GM12878 (cell line): ENCODE results near the gene TEX28.
"Not testable (repeated sequence)": the region's sequence is repeated elsewhere in the genome, so short reads cannot be mapped to it uniquely, and the experiment has no call there.

ENCODE experiments used
- CEBPZ ChIP-seq: fragments of 150-350 bp; IDR thresholded peaks from 2 replicates; pipeline ENCODE4 v1.6.1; 2016; ENCODE audit warnings: low read depth, low read length
- CTCF ChIP-seq, 3 experiments: IDR thresholded peaks in 2 of 3; conservative IDR thresholded peaks in 1 of 3; 2 replicates each; pipeline ENCODE4 v1.5.1; 2011; ENCODE audit warnings: low read depth in 3 of 3, low read length in 3 of 3, mild to moderate bottlenecking in 3 of 3, control low read depth in 2 of 3, moderate library complexity in 2 of 3, inconsistent platforms in 1 of 3, mixed read lengths in 1 of 3; ENCODE audit not compliant: control insufficient read depth in 2 of 3, insufficient read depth in 1 of 3; ENCODE audit errors: extremely low read depth in 1 of 3
- FOXK2 ChIP-seq: fragments of 450-650 bp; IDR thresholded peaks from 2 replicates; pipeline ENCODE4 v1.6.1; 2017; ENCODE audit warnings: mild to moderate bottlenecking, moderate library complexity
- NBN ChIP-seq: fragments of 450-650 bp; IDR thresholded peaks from 2 replicates; pipeline ENCODE4 v1.6.1; 2016
- NR2C2 ChIP-seq: IDR thresholded peaks from 2 replicates; pipeline ENCODE4 v1.6.1; 2011; ENCODE audit warnings: borderline replicate concordance, low read depth; ENCODE audit not compliant: control insufficient read depth, insufficient read length
- POLR2A ChIP-seq: IDR thresholded peaks from 2 replicates; pipeline ENCODE4 v1.6.1; 2011; ENCODE audit warnings: low read depth, mild to moderate bottlenecking, low read length
- SMC3 ChIP-seq: IDR thresholded peaks from 2 replicates; pipeline ENCODE4 v1.6.1; 2011; ENCODE audit warnings: low read length, improper control_type of control experiment, borderline replicate concordance
- SREBF2 ChIP-seq: IDR thresholded peaks from 2 replicates; pipeline ENCODE4 v1.6.1; 2012; ENCODE audit warnings: mild to moderate bottlenecking, low read length

GRCh38 chrX:154302998-154303397 is 8.1 kb upstream of the TEX28 start:
- not testable (repeated sequence) for TF ChIP-seq CEBPZ; POLR2A; CTCF (IDR thresholded peaks at IDR 0.05 in 2 of 3, conservative IDR thresholded peaks at IDR 0.05 in 1 of 3; ENCODE audit: control insufficient read depth in 2 of 3, extremely low read depth in 1 of 3, insufficient read depth in 1 of 3, low read depth in 3 of 3, low read length in 3 of 3); FOXK2; NR2C2; SREBF2; SMC3; NBN
